K562 (cell line): ENCODE measurements around the gene KNG1. TPM values are rescaled to one million over a fixed set of nuclear protein-coding genes. Genes with fewer than 3 reads are reported as not detected.

Experiments
- MGA ChIP-seq: fragments of 450-650 bp; IDR thresholded peaks from 2 replicates; pipeline ENCODE4 v1.6.1; 2016; ENCODE audit warnings: mild to moderate bottlenecking, moderate library complexity
- RHOXF2B ChIP-seq: fragments of 250-450 bp; sonication (Bioruptor Pico); conservative IDR thresholded peaks from 2 replicates; pipeline ENCODE4 v1.5.1; 2021
- RUNX1 ChIP-seq: sonication (generic); IDR thresholded peaks from 2 replicates; pipeline ENCODE4 v1.6.1; 2016; ENCODE audit warnings: antibody characterized with exemption, low read depth
- SLC30A9 ChIP-seq: fragments of 250-450 bp; sonication (Bioruptor Pico); IDR thresholded peaks from 2 replicates; pipeline ENCODE4 v1.8.0; 2022; ENCODE audit warnings: mild to moderate bottlenecking, moderate library complexity
- TFAM ChIP-seq: fragments of 250-450 bp; sonication (Bioruptor Pico); conservative IDR thresholded peaks from 2 replicates; pipeline ENCODE4 v1.5.0; 2021; ENCODE audit warnings: mild to moderate bottlenecking, moderate library complexity
- ZBTB40 ChIP-seq, 2 experiments: fragments of 450-650 bp in 1 of 2; sonication (generic) in 1 of 2; formaldehyde crosslinking in 1 of 2; IDR thresholded peaks; 2 replicates each; pipeline versions ENCODE4 v1.7.1 to v1.9.0; 2016 to 2022; ENCODE audit warnings: inconsistent platforms in 1 of 2, mild to moderate bottlenecking in 1 of 2, missing genetic modification reagents in 1 of 2
- ZNF253 ChIP-seq: fragments of 250-450 bp; sonication (Bioruptor Pico); conservative IDR thresholded peaks from 2 replicates; pipeline ENCODE4 v1.6.1; 2021; ENCODE audit warnings: mild to moderate bottlenecking
- ZNF696 ChIP-seq: fragments of 250-450 bp; sonication (Bioruptor Pico); conservative IDR thresholded peaks from 2 replicates; pipeline ENCODE4 v1.4.0; 2020; ENCODE audit warnings: mild to moderate bottlenecking, moderate library complexity
- polyA plus RNA-seq, 8 experiments: library from polyadenylated mRNA; depleted of rRNA in 4 of 8; stranded (reverse) in 5 of 8; unstranded in 3 of 8; fragments of >200 nt; fragmentation: Nextera tagmentation in 2 of 8; fragmentation: Illumina TruSeq in 1 of 8; extraction: Ambion mirVana in 2 of 8; extraction: Trizol in 1 of 8; gene quantifications; 2 replicates each; pipeline versions ENCODE4 v1.2.1 to v1.2.3, GENCODE V29; 2011 to 2014; ENCODE audit warnings: inconsistent platforms in 1 of 8, missing spikeins in 1 of 8
- total RNA-seq, 7 experiments: library from RNA; depleted of rRNA in 6 of 7; stranded (reverse); fragments of >200 nt in 6 of 7; fragmentation: Illumina TruSeq in 2 of 7; extraction: Trizol in 2 of 7; gene quantifications; 2 replicates each; pipeline versions ENCODE4 v1.2.1 to v1.2.3, GENCODE V29; 2011 to 2021; ENCODE audit warnings: low replicate concordance in 1 of 7

Gene KNG1
- total and polyA plus RNA-seq, 9 of the 15 experiments (the other 6 are each of a cell fraction or from before 2014, with no cell fraction given) = 0.09 TPM; not detected in 8

DNA sequence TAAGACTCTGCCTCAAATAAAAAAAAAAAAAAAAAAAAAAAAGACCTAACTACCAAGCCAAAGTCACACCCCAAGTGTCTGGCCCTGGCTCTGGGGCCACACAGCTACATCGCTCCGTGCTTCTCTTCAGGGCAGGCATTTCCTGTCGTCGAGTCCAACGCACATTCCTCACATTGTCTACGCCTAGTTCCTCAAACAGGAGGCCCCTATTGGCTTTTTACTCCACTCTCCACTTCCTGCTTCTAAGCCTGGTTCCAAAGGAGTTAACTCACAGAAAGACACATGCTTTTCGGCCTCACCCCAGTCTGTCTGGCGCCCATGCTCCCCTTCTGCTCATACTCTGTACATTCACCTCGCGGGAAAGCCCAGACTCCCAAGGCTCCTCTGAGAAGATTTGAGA lies 28.8 kb downstream of the KNG1 start (continued):
- TF ChIP-seq ZNF253 (CRISPR knock-in tag) (no peak), RUNX1 (no peak), TFAM (CRISPR knock-in tag) (no peak), ZNF696 (CRISPR knock-in tag) (no peak), MGA (peak; percentile 67), SLC30A9 (CRISPR knock-in tag) (no peak), RHOXF2B (CRISPR knock-in tag) (no peak), ZBTB40 (IDR thresholded peaks at IDR 0.05) (peak; percentile 24; the same call in 1 of the 2 replicates), ZBTB40 (CRISPR knock-in tag; IDR thresholded peaks at IDR 0.05) (no peak)
